DND-41 (cell line): ENCODE data around the gene PLEKHO1.

ENCODE experiments used
- ATAC-seq: fragments of 200-7000 bp; cut with Tn5 transposase; 3 replicates; pipeline ENCODE4 v1.9.1; 2021; ENCODE audit warnings: low read depth; ENCODE audit not compliant: insufficient read depth
- DNase-seq: peaks from one replicate; pipeline ENCODE4 v3.0.0-alpha.2; 2020
- H2AFZ ChIP-seq: 2 replicates; pipeline ENCODE4 v1.6.0; 2012; ENCODE audit warnings: low read depth, low read length
- H3K27ac ChIP-seq: 2 replicates; pipeline ENCODE4 v1.5.1; 2012; ENCODE audit warnings: low read length, inconsistent platforms
- H3K27me3 ChIP-seq: fragments of 200-600 bp; sonication (generic); 2 replicates; pipeline ENCODE4 v1.6.0; 2012; ENCODE audit warnings: low read length, mild to moderate bottlenecking, inconsistent platforms; ENCODE audit not compliant: insufficient read depth, poor library complexity
- H3K36me3 ChIP-seq: 2 replicates; pipeline ENCODE4 v1.5.1; 2012; ENCODE audit warnings: low read length, inconsistent platforms; ENCODE audit not compliant: insufficient read depth
- H3K4me1 ChIP-seq: 2 replicates; pipeline ENCODE4 v1.5.1; 2012; ENCODE audit warnings: mild to moderate bottlenecking, low read length; ENCODE audit not compliant: insufficient read depth
- H3K4me2 ChIP-seq: 2 replicates; pipeline ENCODE4 v1.6.0; 2012; ENCODE audit warnings: mild to moderate bottlenecking, moderate library complexity, low read length, inconsistent platforms; ENCODE audit not compliant: insufficient read depth
- H3K4me3 ChIP-seq, 2 experiments: fragments of 200-600 bp in 1 of 2; shearing (Covaris generic) in 1 of 2; 2 replicates each; pipeline ENCODE4 v1.5.1; 2012 to 2016; ENCODE audit warnings: inconsistent platforms in 2 of 2, low read length in 2 of 2, mild to moderate bottlenecking in 2 of 2, low read depth in 1 of 2, moderate library complexity in 1 of 2
- H3K79me2 ChIP-seq: 2 replicates; pipeline ENCODE4 v1.6.0; 2012; ENCODE audit warnings: low read length, inconsistent platforms; ENCODE audit not compliant: insufficient read depth
- H3K9ac ChIP-seq: 2 replicates; pipeline ENCODE4 v1.6.0; 2012; ENCODE audit warnings: low read depth, mild to moderate bottlenecking, inconsistent platforms, low read length, moderate library complexity
- H3K9me3 ChIP-seq: 2 replicates; pipeline ENCODE4 v1.5.1; 2012; ENCODE audit warnings: low read length, moderate library complexity, mild to moderate bottlenecking, inconsistent platforms; ENCODE audit not compliant: insufficient read depth, severe bottlenecking
- H4K20me1 ChIP-seq: 2 replicates; pipeline ENCODE4 v1.6.0; 2012; ENCODE audit warnings: low read length; ENCODE audit not compliant: insufficient read depth
- EZH2 ChIP-seq: IDR thresholded peaks from 3 replicates; pipeline ENCODE4 v1.6.1; 2012; ENCODE audit warnings: borderline replicate concordance, low read depth, mild to moderate bottlenecking, moderate library complexity, low read length, inconsistent platforms; ENCODE audit not compliant: severe bottlenecking
- TF ChIP-seq, protein P1 (sequence below): IDR thresholded peaks from 2 replicates; pipeline ENCODE4 v1.5.1; 2012; ENCODE audit warnings: borderline replicate concordance, low read length, moderate library complexity, mild to moderate bottlenecking; ENCODE audit not compliant: poor library complexity, severe bottlenecking; ENCODE audit errors: extremely low read depth

PLEKHO1 gene

DNA sequence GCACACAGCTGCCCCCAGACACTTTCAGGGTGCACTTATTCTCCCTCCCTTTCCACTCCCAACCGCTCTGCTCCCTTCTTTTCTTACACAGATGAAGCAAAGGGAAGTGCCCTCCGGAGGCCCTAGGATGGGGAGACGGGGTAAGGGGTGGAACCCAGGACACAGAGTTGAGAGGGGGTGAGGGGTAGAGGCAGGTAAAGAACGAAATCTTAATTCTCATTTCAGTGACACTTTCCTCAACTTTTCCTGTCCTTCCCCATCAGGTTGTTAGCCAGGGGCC is 12.8 kb downstream of the PLEKHO1 start:
- TF ChIP-seq EZH2, result no peak
- TF ChIP-seq, protein P1, sequence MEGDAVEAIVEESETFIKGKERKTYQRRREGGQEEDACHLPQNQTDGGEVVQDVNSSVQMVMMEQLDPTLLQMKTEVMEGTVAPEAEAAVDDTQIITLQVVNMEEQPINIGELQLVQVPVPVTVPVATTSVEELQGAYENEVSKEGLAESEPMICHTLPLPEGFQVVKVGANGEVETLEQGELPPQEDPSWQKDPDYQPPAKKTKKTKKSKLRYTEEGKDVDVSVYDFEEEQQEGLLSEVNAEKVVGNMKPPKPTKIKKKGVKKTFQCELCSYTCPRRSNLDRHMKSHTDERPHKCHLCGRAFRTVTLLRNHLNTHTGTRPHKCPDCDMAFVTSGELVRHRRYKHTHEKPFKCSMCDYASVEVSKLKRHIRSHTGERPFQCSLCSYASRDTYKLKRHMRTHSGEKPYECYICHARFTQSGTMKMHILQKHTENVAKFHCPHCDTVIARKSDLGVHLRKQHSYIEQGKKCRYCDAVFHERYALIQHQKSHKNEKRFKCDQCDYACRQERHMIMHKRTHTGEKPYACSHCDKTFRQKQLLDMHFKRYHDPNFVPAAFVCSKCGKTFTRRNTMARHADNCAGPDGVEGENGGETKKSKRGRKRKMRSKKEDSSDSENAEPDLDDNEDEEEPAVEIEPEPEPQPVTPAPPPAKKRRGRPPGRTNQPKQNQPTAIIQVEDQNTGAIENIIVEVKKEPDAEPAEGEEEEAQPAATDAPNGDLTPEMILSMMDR, result no peak
- Histone ChIP-seq H3K27me3 (no peaks in the 10 kb centered on the region), H3K27ac (peak overlapping the region; percentile 44), H3K4me3 (no peak overlapping the region), H3K9ac (0 out of 2 replicates have a peak overlapping the region, but pooled peaks have one; percentile 14), H3K4me1 (peaks cover 38% of the 10 kb centered on the region), H4K20me1 (peaks cover 26% of the 10 kb centered on the region; the same call in 1 of the 2 replicates), H2AFZ (no peak overlapping the region), H3K36me3 (peaks cover 26% of the 10 kb centered on the region), H3K4me2 (peak overlapping the region; percentile 7; the same call in 1 of the 2 replicates), H3K79me2 (no peaks in the 10 kb centered on the region), H3K9me3 (no peaks in the 10 kb centered on the region)
- DNase-seq (no peak), ATAC-seq (no peak)

GRCh38 chr1:150162862-150163706 is 13.4 kb downstream of the PLEKHO1 start:
- Histone ChIP-seq H3K9ac (0 out of 2 replicates have a peak overlapping the region, but pooled peaks have one; percentile 14), H4K20me1 (peaks cover 21% of the 10 kb centered on the region; the same call in 1 of the 2 replicates), H3K36me3 (peaks cover 20% of the 10 kb centered on the region), H3K4me3 (no peak overlapping the region), H3K4me1 (peaks cover 35% of the 10 kb centered on the region), H2AFZ (no peak overlapping the region), H3K4me2 (no peak overlapping the region), H3K27ac (peak overlapping the region; percentile 44), H3K79me2 (no peaks in the 10 kb centered on the region), H3K27me3 (no peaks in the 10 kb centered on the region), H3K9me3 (no peaks in the 10 kb centered on the region)
- TF ChIP-seq, protein P1, result no peak
- no peak for TF ChIP-seq EZH2
- ATAC-seq, result peak; percentile 80
- peak; percentile 82 for DNase-seq

GRCh38 chr1:150164224-150164623 is 14.5 kb downstream of the PLEKHO1 start:
- Histone ChIP-seq H3K36me3 (peaks cover 8% of the 10 kb centered on the region), H3K9me3 (no peaks in the 10 kb centered on the region), H3K9ac (no peak overlapping the region), H2AFZ (no peak overlapping the region), H3K27me3 (no peaks in the 10 kb centered on the region), H3K4me1 (peaks cover 33% of the 10 kb centered on the region), H3K4me3 (no peak overlapping the region), H3K79me2 (no peaks in the 10 kb centered on the region), H3K4me2 (no peak overlapping the region), H3K27ac (no peak overlapping the region), H4K20me1 (peaks cover 12% of the 10 kb centered on the region; the same call in 1 of the 2 replicates)
- no peak for TF ChIP-seq EZH2
- TF ChIP-seq, protein P1, result no peak
- no peak for DNase-seq
- no peak for ATAC-seq

DNA sequence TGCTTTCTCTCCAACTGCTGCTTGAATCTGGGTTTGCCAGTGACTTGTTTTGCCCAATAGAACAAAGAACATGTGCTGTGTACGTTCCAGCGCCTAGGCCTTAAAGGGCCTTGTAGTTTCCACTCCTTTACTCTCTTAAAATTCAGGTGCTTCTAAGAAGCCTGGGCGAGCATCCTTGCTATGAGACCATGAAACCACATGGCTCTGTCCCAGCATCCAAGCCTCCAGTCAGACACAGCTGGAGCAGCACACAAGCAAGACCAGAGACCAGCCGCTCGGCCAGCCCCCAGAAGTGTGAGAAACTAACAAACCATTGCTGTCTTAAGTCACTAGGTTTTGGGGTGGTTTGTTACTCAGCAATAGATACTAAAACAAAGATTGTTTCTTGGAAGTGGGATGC is 15.1 kb downstream of the PLEKHO1 start:
- TF ChIP-seq, protein P1, result no peak
- no peak for TF ChIP-seq EZH2
- peaks cover 7% of the 10 kb centered on the region; the same call in 1 of the 2 replicates for H4K20me1 ChIP-seq
- no peak overlapping the region for H3K27ac ChIP-seq
- ATAC-seq, result no peak
- no peak overlapping the region for H3K9ac ChIP-seq
- peaks cover 29% of the 10 kb centered on the region for H3K4me1 ChIP-seq
- no peak overlapping the region for H3K4me3 ChIP-seq
- no peak overlapping the region for H2AFZ ChIP-seq
- no peaks in the 10 kb centered on the region for H3K27me3 ChIP-seq
- peaks cover 3% of the 10 kb centered on the region for H3K36me3 ChIP-seq
- no peaks in the 10 kb centered on the region for H3K79me2 ChIP-seq
- DNase-seq, result no peak
- H3K9me3 ChIP-seq, result no peaks in the 10 kb centered on the region
- no peak overlapping the region for H3K4me2 ChIP-seq
